PC-9 (cell line): Measurements from ENCODE around the gene ZGRF1. TPM values are rescaled to one million over a fixed set of nuclear protein-coding genes. Genes with fewer than 3 reads are reported as not detected.
"Not testable (repeated sequence)": the region's sequence is repeated elsewhere in the genome, so short reads cannot be mapped to it uniquely, and the experiment has no call there.

Experiments
- BruUV-seq: library from RNA; stranded (reverse); fragments of 400-500 nt; replicated peaks from 2 replicates; lab custom pipeline; 2021; lab: Mats Ljungman, UMichigan
- CTCF ChIA-PET: fragments of 300-600 bp; sonication (Branson Sonifier 250); formaldehyde crosslinking; loops from one replicate; lab custom pipeline; 2022; ENCODE audit warnings: antibody characterized with exemption; lab: Charles Lee
- POLR2A ChIA-PET: fragments of 300-600 bp; sonication (Branson Sonifier 250); formaldehyde crosslinking; loops from one replicate; lab custom pipeline; 2022; ENCODE audit warnings: antibody characterized with exemption; ENCODE audit not compliant: unreplicated experiment; lab: Charles Lee
- DNase-seq, 2 experiments: peaks; one replicate each; pipeline versions ENCODE4 v3.0.0 to v3.0.0-alpha.2; 2015 to 2022; ENCODE audit warnings: mixed read lengths in 1 of 2
- H2AFZ ChIP-seq: fragments of 200-600 bp; sonication (generic); 2 replicates; pipeline ENCODE4 v1.8.1; 2017; ENCODE audit warnings: antibody characterized with exemption
- H3F3A ChIP-seq: fragments of 200-600 bp; sonication (generic); 2 replicates; pipeline ENCODE4 v1.8.1; 2017; ENCODE audit warnings: antibody characterized with exemption, mild to moderate bottlenecking, low read depth; ENCODE audit not compliant: insufficient read depth
- H3K27ac ChIP-seq: fragments of 200-600 bp; sonication (generic); 2 replicates; pipeline ENCODE4 v1.6.1; 2016; ENCODE audit warnings: mixed run types
- H3K27me3 ChIP-seq: fragments of 200-600 bp; sonication (generic); 2 replicates; pipeline ENCODE4 v1.6.1; 2016; ENCODE audit warnings: low read depth, mixed run types; ENCODE audit not compliant: insufficient read depth
- H3K36me3 ChIP-seq: fragments of 200-600 bp; sonication (generic); 2 replicates; pipeline ENCODE4 v1.6.1; 2016; ENCODE audit warnings: low read depth, mixed run types
- H3K4me1 ChIP-seq: fragments of 200-600 bp; sonication (generic); replicated peaks from 2 replicates; pipeline ENCODE4 v1.6.1; 2016; ENCODE audit warnings: mixed run types; ENCODE audit not compliant: insufficient read depth
- H3K4me2 ChIP-seq: fragments of 200-600 bp; sonication (generic); 2 replicates; pipeline ENCODE4 v1.6.1; 2017; ENCODE audit warnings: mixed run types
- H3K4me3 ChIP-seq: fragments of 200-600 bp; sonication (generic); 2 replicates; pipeline ENCODE4 v1.6.1; 2016; ENCODE audit warnings: mixed run types
- H3K79me2 ChIP-seq: fragments of 200-600 bp; sonication (generic); 2 replicates; pipeline ENCODE4 v1.6.1; 2017; ENCODE audit warnings: low read depth, mixed run types
- H3K9me2 ChIP-seq: fragments of 200-600 bp; sonication (generic); 2 replicates; pipeline ENCODE4 v1.8.1; 2017; ENCODE audit warnings: mild to moderate bottlenecking; ENCODE audit not compliant: insufficient read depth
- H3K9me3 ChIP-seq: fragments of 200-600 bp; sonication (generic); 2 replicates; pipeline ENCODE4 v1.8.1; 2016; ENCODE audit warnings: low read depth; ENCODE audit not compliant: insufficient read depth
- H4K20me1 ChIP-seq: fragments of 200-600 bp; sonication (generic); 2 replicates; pipeline ENCODE4 v1.8.1; 2017; ENCODE audit not compliant: insufficient read depth
- EZH2 ChIP-seq: fragments of 200-600 bp; sonication (generic); IDR thresholded peaks from 2 replicates; pipeline ENCODE4 v1.8.0; 2017; ENCODE audit warnings: antibody characterized with exemption, low read depth
- intact Hi-C: fragments of 100-400 bp; cut with micrococcal nuclease; formaldehyde crosslinking; loops from one replicate; pipeline ENCODE4 v1.10.0; 2022; ENCODE audit not compliant: unreplicated experiment
- microRNA-seq: library from miRNA; unstranded; fragments of <30 nt; microRNA quantifications from one replicate; pipeline ENCODE4 v1.2.0, GENCODE V29; 2021; ENCODE audit warnings: borderline number of aligned reads, borderline replicate concordance
- total RNA-seq: library from RNA; stranded (reverse); gene quantifications from 2 replicates; pipeline ENCODE4 v1.2.3, GENCODE V29; 2021
- TF ChIP-seq, protein P1 (sequence below): fragments of 200-600 bp; sonication (generic); conservative IDR thresholded peaks from 2 replicates; pipeline ENCODE4 v1.6.1; 2017; ENCODE audit warnings: mixed run types, antibody characterized with exemption, mild to moderate bottlenecking, moderate library complexity

The ZGRF1 gene
- total RNA-seq, 1 experiment from 2014 or later = 17.3 TPM

GRCh38 chr4:112492321-112492720 is 144.4 kb downstream of the ZGRF1 start:
- no peaks in the 10 kb centered on the region for H3K27me3 ChIP-seq
- no peaks in the 10 kb centered on the region for H4K20me1 ChIP-seq
- no peaks in the 10 kb centered on the region for H3F3A ChIP-seq
- no peak for DNase-seq
- H3K79me2 ChIP-seq = no peaks in the 10 kb centered on the region
- intact Hi-C loops = no loop called here
- no peak overlapping the region for H3K27ac ChIP-seq
- no peaks in the 10 kb centered on the region for H3K9me2 ChIP-seq
- CTCF ChIA-PET = no interaction called here
- no peak overlapping the region for H3K4me2 ChIP-seq
- BruUV-seq = no TSS peak
- H3K4me1 ChIP-seq = no peaks in the 10 kb centered on the region
- no peak overlapping the region for H3K4me3 ChIP-seq
- POLR2A ChIA-PET = no interaction called here
- H2AFZ ChIP-seq = no peak overlapping the region
- H3K9me3 ChIP-seq = no peaks in the 10 kb centered on the region
- TF ChIP-seq, protein P1, sequence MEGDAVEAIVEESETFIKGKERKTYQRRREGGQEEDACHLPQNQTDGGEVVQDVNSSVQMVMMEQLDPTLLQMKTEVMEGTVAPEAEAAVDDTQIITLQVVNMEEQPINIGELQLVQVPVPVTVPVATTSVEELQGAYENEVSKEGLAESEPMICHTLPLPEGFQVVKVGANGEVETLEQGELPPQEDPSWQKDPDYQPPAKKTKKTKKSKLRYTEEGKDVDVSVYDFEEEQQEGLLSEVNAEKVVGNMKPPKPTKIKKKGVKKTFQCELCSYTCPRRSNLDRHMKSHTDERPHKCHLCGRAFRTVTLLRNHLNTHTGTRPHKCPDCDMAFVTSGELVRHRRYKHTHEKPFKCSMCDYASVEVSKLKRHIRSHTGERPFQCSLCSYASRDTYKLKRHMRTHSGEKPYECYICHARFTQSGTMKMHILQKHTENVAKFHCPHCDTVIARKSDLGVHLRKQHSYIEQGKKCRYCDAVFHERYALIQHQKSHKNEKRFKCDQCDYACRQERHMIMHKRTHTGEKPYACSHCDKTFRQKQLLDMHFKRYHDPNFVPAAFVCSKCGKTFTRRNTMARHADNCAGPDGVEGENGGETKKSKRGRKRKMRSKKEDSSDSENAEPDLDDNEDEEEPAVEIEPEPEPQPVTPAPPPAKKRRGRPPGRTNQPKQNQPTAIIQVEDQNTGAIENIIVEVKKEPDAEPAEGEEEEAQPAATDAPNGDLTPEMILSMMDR = no peak
- no peak for TF ChIP-seq EZH2
- no peaks in the 10 kb centered on the region for H3K36me3 ChIP-seq

DNA sequence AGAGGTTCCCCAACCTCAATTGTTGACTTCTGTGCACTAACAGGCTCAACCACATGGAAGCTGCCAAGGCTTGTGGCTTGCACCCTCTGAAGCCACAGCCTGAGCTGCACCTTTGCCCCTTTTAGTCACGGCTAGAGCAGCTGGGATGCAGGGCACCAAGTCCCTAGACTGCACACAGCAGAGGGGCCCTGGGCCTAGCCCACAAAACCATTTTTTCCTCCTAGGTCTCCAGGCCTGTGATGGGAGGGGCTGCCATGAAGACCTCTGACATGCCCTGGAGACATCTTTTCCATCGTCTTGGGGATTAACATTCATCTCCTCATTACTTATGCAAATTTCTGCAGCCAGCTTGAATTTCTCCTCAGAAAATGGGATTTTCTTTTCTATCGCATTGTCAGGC is 145.9 kb downstream of the ZGRF1 start:
- DNase-seq, H3K4me1 ChIP-seq, H3K4me2 ChIP-seq, H2AFZ ChIP-seq, CTCF ChIA-PET, intact Hi-C loops, H4K20me1 ChIP-seq, H3K27me3 ChIP-seq, H3K4me3 ChIP-seq, BruUV-seq, H3K36me3 ChIP-seq, H3K9me2 ChIP-seq, H3K79me2 ChIP-seq, H3K27ac ChIP-seq, H3K9me3 ChIP-seq, H3F3A ChIP-seq, POLR2A ChIA-PET: not testable (repeated sequence)

Small RNAs within 50 kb of the gene (microRNA-seq; reads per million reads assigned to microRNA genes)
- gene MIR302A (2.0 reads per million), gene MIR302B (2.0 reads per million), gene MIR302C (not detected), gene MIR302D (not detected), gene MIR367 (not detected)

Other genes with a start within 250 kb of the ZGRF1 start
- gene NEUROG2, start 120.7 kb downstream of the ZGRF1 start, total RNA-seq = not detected in 2 replicates
- gene LARP7, start 234 bp upstream of the ZGRF1 start, total RNA-seq = 35.8 and 47.8 TPM in 2 replicates